OCI-LY1 (cell line): ENCODE results near the gene CDH4.

ENCODE experiments used
- H2AFZ ChIP-seq: fragments of 200-600 bp; sonication (generic), shearing (Covaris generic); 2 replicates; pipeline ENCODE4 v1.6.0; 2014; ENCODE audit warnings: antibody characterized with exemption, mild to moderate bottlenecking, low read length
- H3F3A ChIP-seq: fragments of 200-600 bp; sonication (generic), shearing (Covaris generic); 2 replicates; pipeline ENCODE4 v1.6.0; 2014; ENCODE audit warnings: mild to moderate bottlenecking, antibody characterized with exemption, low read length, moderate library complexity; ENCODE audit not compliant: insufficient read depth
- H3K27ac ChIP-seq: fragments of 200-600 bp; sonication (generic); 2 replicates; pipeline ENCODE4 v1.5.1; 2014; ENCODE audit warnings: low read length, mixed run types, mild to moderate bottlenecking, low read depth; ENCODE audit not compliant: poor library complexity, severe bottlenecking
- H3K27me3 ChIP-seq: fragments of 200-600 bp; sonication (generic); 2 replicates; pipeline ENCODE4 v1.6.0; 2014; ENCODE audit warnings: antibody characterized with exemption, mild to moderate bottlenecking, low read length, moderate library complexity; ENCODE audit not compliant: insufficient read depth
- H3K36me3 ChIP-seq: fragments of 200-600 bp; sonication (generic); 2 replicates; pipeline ENCODE4 v1.6.1; 2014; ENCODE audit warnings: mild to moderate bottlenecking, antibody characterized with exemption, low read length, moderate library complexity, mixed read lengths; ENCODE audit not compliant: insufficient read depth
- H3K4me1 ChIP-seq: fragments of 200-600 bp; sonication (generic); 2 replicates; pipeline ENCODE4 v1.5.1; 2014; ENCODE audit warnings: mild to moderate bottlenecking, low read length, moderate library complexity; ENCODE audit not compliant: insufficient read depth, severe bottlenecking
- H3K4me2 ChIP-seq: fragments of 200-600 bp; sonication (generic), shearing (Covaris generic); 2 replicates; pipeline ENCODE4 v1.6.1; 2014; ENCODE audit warnings: low read length
- H3K4me3 ChIP-seq: fragments of 200-600 bp; sonication (generic); 2 replicates; pipeline ENCODE4 v1.5.1; 2014; ENCODE audit warnings: low read length, low read depth, mild to moderate bottlenecking, mixed read lengths; ENCODE audit not compliant: poor library complexity, severe bottlenecking
- H3K79me2 ChIP-seq: fragments of 200-600 bp; shearing (Covaris generic); 2 replicates; pipeline ENCODE4 v1.6.1; 2016; ENCODE audit warnings: mixed run types, low read length, mixed read lengths; ENCODE audit not compliant: insufficient read depth
- H3K9ac ChIP-seq: fragments of 200-600 bp; sonication (generic), shearing (Covaris generic); 2 replicates; pipeline ENCODE4 v1.6.1; 2014; ENCODE audit warnings: mild to moderate bottlenecking, low read length, mixed read lengths
- H3K9me2 ChIP-seq: fragments of 200-600 bp; sonication (generic), shearing (Covaris generic); 2 replicates; pipeline ENCODE4 v1.6.1; 2014; ENCODE audit warnings: low read depth, mild to moderate bottlenecking, low read length, mixed read lengths
- H3K9me3 ChIP-seq: fragments of 200-600 bp; shearing (Covaris generic); 2 replicates; pipeline ENCODE4 v1.6.1; 2014; ENCODE audit warnings: low read length, mixed read lengths
- H4K20me1 ChIP-seq: fragments of 200-600 bp; sonication (generic), shearing (Covaris generic); 2 replicates; pipeline ENCODE4 v1.6.0; 2016; ENCODE audit warnings: mild to moderate bottlenecking, low read length; ENCODE audit not compliant: insufficient read depth
- EZH2 ChIP-seq: fragments of 200-600 bp; sonication (generic), shearing (Covaris generic); IDR thresholded peaks from 2 replicates; pipeline ENCODE4 v1.8.0; 2017; ENCODE audit warnings: borderline replicate concordance, mixed run types, mild to moderate bottlenecking, antibody characterized with exemption, low read length, moderate library complexity, mixed read lengths
- TF ChIP-seq, protein P1 (sequence below): fragments of 200-600 bp; sonication (generic), shearing (Covaris generic); IDR thresholded peaks from 2 replicates; pipeline ENCODE4 v1.5.1; 2017; ENCODE audit warnings: mild to moderate bottlenecking, antibody characterized with exemption, low read length, moderate library complexity, mixed read lengths

Gene CDH4

GRCh38 chr20:61776491-61777075 is 524.5 kb downstream of the CDH4 start:
- H3K27me3 ChIP-seq, result no peaks in the 10 kb centered on the region
- no peak overlapping the region for H2AFZ ChIP-seq
- no peaks in the 10 kb centered on the region for H3K4me1 ChIP-seq
- no peaks in the 10 kb centered on the region for H3K36me3 ChIP-seq
- H3K9me3 ChIP-seq, result no peaks in the 10 kb centered on the region
- H3F3A ChIP-seq, result no peaks in the 10 kb centered on the region
- no peak overlapping the region for H3K27ac ChIP-seq
- no peak overlapping the region for H3K4me2 ChIP-seq
- no peak overlapping the region for H3K9ac ChIP-seq
- H3K9me2 ChIP-seq, result no peaks in the 10 kb centered on the region
- H3K4me3 ChIP-seq, result no peak overlapping the region
- H3K79me2 ChIP-seq, result no peaks in the 10 kb centered on the region
- no peaks in the 10 kb centered on the region for H4K20me1 ChIP-seq
- no peak for TF ChIP-seq EZH2
- TF ChIP-seq, protein P1, sequence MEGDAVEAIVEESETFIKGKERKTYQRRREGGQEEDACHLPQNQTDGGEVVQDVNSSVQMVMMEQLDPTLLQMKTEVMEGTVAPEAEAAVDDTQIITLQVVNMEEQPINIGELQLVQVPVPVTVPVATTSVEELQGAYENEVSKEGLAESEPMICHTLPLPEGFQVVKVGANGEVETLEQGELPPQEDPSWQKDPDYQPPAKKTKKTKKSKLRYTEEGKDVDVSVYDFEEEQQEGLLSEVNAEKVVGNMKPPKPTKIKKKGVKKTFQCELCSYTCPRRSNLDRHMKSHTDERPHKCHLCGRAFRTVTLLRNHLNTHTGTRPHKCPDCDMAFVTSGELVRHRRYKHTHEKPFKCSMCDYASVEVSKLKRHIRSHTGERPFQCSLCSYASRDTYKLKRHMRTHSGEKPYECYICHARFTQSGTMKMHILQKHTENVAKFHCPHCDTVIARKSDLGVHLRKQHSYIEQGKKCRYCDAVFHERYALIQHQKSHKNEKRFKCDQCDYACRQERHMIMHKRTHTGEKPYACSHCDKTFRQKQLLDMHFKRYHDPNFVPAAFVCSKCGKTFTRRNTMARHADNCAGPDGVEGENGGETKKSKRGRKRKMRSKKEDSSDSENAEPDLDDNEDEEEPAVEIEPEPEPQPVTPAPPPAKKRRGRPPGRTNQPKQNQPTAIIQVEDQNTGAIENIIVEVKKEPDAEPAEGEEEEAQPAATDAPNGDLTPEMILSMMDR, result no peak

- Histone ChIP-seq H3K79me2 (no peaks in the 10 kb centered on the region), H3K9ac (no peak overlapping the region), H3K4me2 (no peak overlapping the region), H3K4me3 (no peak overlapping the region), H3K9me3 (no peaks in the 10 kb centered on the region), H3K27ac (no peak overlapping the region), H2AFZ (no peak overlapping the region), H3K36me3 (no peaks in the 10 kb centered on the region), H3K4me1 (no peaks in the 10 kb centered on the region), H3K9me2 (no peaks in the 10 kb centered on the region), H3K27me3 (no peaks in the 10 kb centered on the region), H4K20me1 (no peaks in the 10 kb centered on the region), H3F3A (no peaks in the 10 kb centered on the region)
- TF ChIP-seq EZH2, result no peak
- TF ChIP-seq, protein P1, result no peak
These were observed 525.9 kb downstream of the CDH4 start for GRCh38 chr20:61777773-61778494.

DNA sequence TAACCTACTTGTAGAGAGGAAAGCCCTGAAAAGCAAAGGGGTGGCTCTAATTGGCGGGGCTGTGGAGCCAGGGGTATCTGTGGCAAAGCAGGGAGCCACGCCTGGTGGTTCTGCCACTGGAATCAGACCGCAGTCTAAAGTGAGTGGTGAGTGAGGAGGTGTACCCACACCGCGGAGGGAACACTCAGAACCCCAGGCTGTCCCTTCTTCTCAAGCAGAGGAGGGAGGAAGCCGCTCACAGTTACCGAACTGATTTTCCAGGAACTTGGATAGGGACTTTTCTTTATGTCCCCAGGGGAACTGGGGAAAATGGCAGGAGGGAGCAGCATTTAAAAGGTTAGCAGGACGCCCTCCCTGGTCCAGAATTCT is 526.4 kb downstream of the CDH4 start:
- H3K27ac ChIP-seq, result no peak overlapping the region
- H3K9me2 ChIP-seq, result no peaks in the 10 kb centered on the region
- no peaks in the 10 kb centered on the region for H3F3A ChIP-seq
- H3K27me3 ChIP-seq, result no peaks in the 10 kb centered on the region
- no peak overlapping the region for H3K9ac ChIP-seq
- no peak overlapping the region for H2AFZ ChIP-seq
- H3K9me3 ChIP-seq, result no peaks in the 10 kb centered on the region
- no peaks in the 10 kb centered on the region for H3K79me2 ChIP-seq
- no peaks in the 10 kb centered on the region for H4K20me1 ChIP-seq
- TF ChIP-seq, protein P1, result no peak
- TF ChIP-seq EZH2, result no peak
- no peak overlapping the region for H3K4me3 ChIP-seq
- H3K4me1 ChIP-seq, result no peaks in the 10 kb centered on the region
- no peak overlapping the region for H3K4me2 ChIP-seq
- no peaks in the 10 kb centered on the region for H3K36me3 ChIP-seq
